Measurements from ENCODE around the gene THOC6.

THOC6 gene

DNA sequence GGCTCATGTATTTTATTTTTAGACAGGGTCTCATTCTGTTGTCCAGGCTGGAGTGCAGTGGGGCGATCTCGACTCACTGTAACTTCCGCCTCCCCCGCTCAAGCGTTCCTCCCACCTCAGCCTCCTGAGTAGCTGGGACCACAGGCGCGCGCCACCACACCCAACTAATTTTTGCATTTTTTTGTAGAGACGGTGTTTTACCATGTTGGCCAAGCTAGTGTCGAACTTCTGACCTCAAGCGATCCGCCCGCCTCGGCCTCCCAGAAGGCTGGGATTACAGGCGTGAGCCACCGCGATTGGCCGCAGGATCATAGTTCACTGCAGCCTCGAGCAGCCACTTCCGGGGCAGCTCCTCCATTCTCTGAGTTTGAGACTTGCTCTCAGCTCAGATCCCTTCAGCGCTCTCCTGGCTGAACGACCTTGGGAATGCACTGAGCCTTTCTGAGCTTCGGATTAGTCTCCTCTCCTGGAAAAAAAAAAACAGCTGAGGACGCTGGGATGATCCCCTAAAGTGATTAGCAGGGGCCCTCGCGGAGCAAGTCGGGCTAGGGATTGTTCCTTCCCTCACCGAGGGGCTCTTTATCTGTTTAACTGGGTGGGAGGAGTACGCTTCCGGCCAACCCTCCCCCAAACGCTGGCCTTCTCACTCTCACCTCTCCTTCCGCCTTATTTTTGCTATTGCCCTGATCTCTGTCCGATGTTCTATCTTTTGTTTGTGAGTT, 42.5 kb upstream of the THOC6 start:
- FAIRE-seq (no peak), DNase-seq (ENCODE audit: insufficient read length, low spot score) (no peak)
- no peak for TF ChIP-seq TAF1 (IDR thresholded peaks at IDR 0.05; ENCODE audit: low read depth, low read length)
- no peak for TF ChIP-seq SPI1 (IDR thresholded peaks at IDR 0.05; ENCODE audit: low read depth, low read length)
- no peak for TF ChIP-seq POU2F2 (IDR thresholded peaks at IDR 0.05; ENCODE audit: low read depth, low read length)
- no peak for TF ChIP-seq POLR2A (IDR thresholded peaks at IDR 0.05; ENCODE audit: low read depth, low read length)
- no peak for TF ChIP-seq POLR2AphosphoS5 (IDR thresholded peaks at IDR 0.05; ENCODE audit: low read depth, low read length)

DNA sequence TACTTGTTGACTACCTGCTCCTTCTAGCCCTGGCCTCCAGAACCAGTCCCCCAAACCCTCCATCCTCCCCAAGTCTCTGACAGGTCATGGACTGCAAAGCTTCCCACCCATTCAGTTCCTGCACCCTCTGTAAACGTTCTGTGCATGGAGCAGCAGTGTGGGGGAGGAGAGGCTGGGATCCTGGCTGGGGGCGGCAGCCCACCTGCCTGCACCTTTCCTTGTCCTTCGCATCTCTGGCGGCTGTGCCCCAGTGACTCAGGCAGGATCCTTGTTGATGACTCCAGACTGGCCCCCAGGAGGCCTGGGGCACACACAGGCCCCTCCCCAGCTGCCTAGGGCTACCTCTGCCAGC, 42.0 kb upstream of the THOC6 start:
- DNase-seq (ENCODE audit: insufficient read length, low spot score), result no peak
- FAIRE-seq, result no peak
- TF ChIP-seq POU2F2 (IDR thresholded peaks at IDR 0.05; ENCODE audit: low read depth, low read length) (no peak), PAX5 (IDR thresholded peaks at IDR 0.05; ENCODE audit: insufficient read depth, low read length, severe bottlenecking) (no peak), POLR2AphosphoS5 (IDR thresholded peaks at IDR 0.05; ENCODE audit: low read depth, low read length) (no peak), TAF1 (IDR thresholded peaks at IDR 0.05; ENCODE audit: low read depth, low read length) (no peak), POLR2A (IDR thresholded peaks at IDR 0.05; ENCODE audit: low read depth, low read length) (no peak), SPI1 (IDR thresholded peaks at IDR 0.05; ENCODE audit: low read depth, low read length) (no peak)

- no peak for DNase-seq (ENCODE audit: insufficient read length, low spot score)
Observed at GRCh38 chr16:2982402-2982801, 41.4 kb upstream of the THOC6 start.

GRCh38 chr16:2983706-2984136, 40.1 kb upstream of the THOC6 start:
- DNase-seq (ENCODE audit: insufficient read length, low spot score) (peak; percentile 92), FAIRE-seq (peak; percentile 40)

More at GRCh38 chr16:2982402-2982801, 41.4 kb upstream of the THOC6 start:
- FAIRE-seq, result no peak
- TF ChIP-seq POU2F2 (IDR thresholded peaks at IDR 0.05; ENCODE audit: low read depth, low read length), result no peak
- no peak for TF ChIP-seq POLR2AphosphoS5 (IDR thresholded peaks at IDR 0.05; ENCODE audit: low read depth, low read length)
- no peak for TF ChIP-seq SPI1 (IDR thresholded peaks at IDR 0.05; ENCODE audit: low read depth, low read length)
- TF ChIP-seq PAX5 (IDR thresholded peaks at IDR 0.05; ENCODE audit: insufficient read depth, low read length, severe bottlenecking), result no peak
- no peak for TF ChIP-seq TAF1 (IDR thresholded peaks at IDR 0.05; ENCODE audit: low read depth, low read length)
- TF ChIP-seq POLR2A (IDR thresholded peaks at IDR 0.05; ENCODE audit: low read depth, low read length), result no peak

DNA sequence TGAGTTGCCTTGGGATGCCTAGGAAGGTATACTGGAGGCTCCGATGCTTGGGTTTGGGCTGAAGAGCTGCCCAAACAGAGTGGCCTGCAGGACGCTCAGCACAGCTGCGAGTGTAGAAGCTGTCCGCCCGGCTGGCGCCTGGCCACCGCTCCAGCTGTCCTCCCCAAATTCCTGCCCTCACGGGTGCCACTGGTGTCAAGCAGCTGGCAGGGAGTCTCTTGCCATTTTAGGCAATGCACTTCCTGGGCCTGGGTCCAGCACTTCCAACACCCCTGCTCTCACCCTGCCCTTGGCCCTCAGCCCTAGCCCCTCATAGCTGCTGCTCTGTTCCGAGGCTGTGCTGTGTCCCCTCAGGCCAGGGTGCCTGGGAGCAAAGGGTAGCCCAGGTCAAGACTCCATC, 38.4 kb upstream of the THOC6 start:
- DNase-seq (ENCODE audit: insufficient read length, low spot score) (no peak), FAIRE-seq (no peak)
- no peak for TF ChIP-seq POLR2A (IDR thresholded peaks at IDR 0.05; ENCODE audit: low read depth, low read length)
- TF ChIP-seq POU2F2 (IDR thresholded peaks at IDR 0.05; ENCODE audit: low read depth, low read length), result no peak
- no peak for TF ChIP-seq PAX5 (IDR thresholded peaks at IDR 0.05; ENCODE audit: insufficient read depth, low read length, severe bottlenecking)
- no peak for TF ChIP-seq POLR2AphosphoS5 (IDR thresholded peaks at IDR 0.05; ENCODE audit: low read depth, low read length)
- no peak for TF ChIP-seq SPI1 (IDR thresholded peaks at IDR 0.05; ENCODE audit: low read depth, low read length)
- no peak for TF ChIP-seq TAF1 (IDR thresholded peaks at IDR 0.05; ENCODE audit: low read depth, low read length)

More at GRCh38 chr16:2983706-2984136, 40.1 kb upstream of the THOC6 start:
- no peak for TF ChIP-seq PAX5 (IDR thresholded peaks at IDR 0.05; ENCODE audit: insufficient read depth, low read length, severe bottlenecking)
- TF ChIP-seq TAF1 (IDR thresholded peaks at IDR 0.05; ENCODE audit: low read depth, low read length), result no peak
- no peak for TF ChIP-seq POLR2A (IDR thresholded peaks at IDR 0.05; ENCODE audit: low read depth, low read length)
- TF ChIP-seq POU2F2 (IDR thresholded peaks at IDR 0.05; ENCODE audit: low read depth, low read length), result no peak
- TF ChIP-seq SPI1 (IDR thresholded peaks at IDR 0.05; ENCODE audit: low read depth, low read length), result no peak
- no peak for TF ChIP-seq POLR2AphosphoS5 (IDR thresholded peaks at IDR 0.05; ENCODE audit: low read depth, low read length)

- no peak for DNase-seq (ENCODE audit: insufficient read length, low spot score)
- FAIRE-seq, result no peak
- TF ChIP-seq POU2F2 (IDR thresholded peaks at IDR 0.05; ENCODE audit: low read depth, low read length) (no peak), SPI1 (IDR thresholded peaks at IDR 0.05; ENCODE audit: low read depth, low read length) (no peak), TAF1 (IDR thresholded peaks at IDR 0.05; ENCODE audit: low read depth, low read length) (no peak), POLR2A (IDR thresholded peaks at IDR 0.05; ENCODE audit: low read depth, low read length) (no peak), POLR2AphosphoS5 (IDR thresholded peaks at IDR 0.05; ENCODE audit: low read depth, low read length) (no peak), PAX5 (IDR thresholded peaks at IDR 0.05; ENCODE audit: insufficient read depth, low read length, severe bottlenecking) (no peak)
Observed at GRCh38 chr16:2985893-2986355, 37.9 kb upstream of the THOC6 start.

- DNase-seq (ENCODE audit: insufficient read length, low spot score), result no peak
- FAIRE-seq, result no peak
- no peak for TF ChIP-seq SPI1 (IDR thresholded peaks at IDR 0.05; ENCODE audit: low read depth, low read length)
- TF ChIP-seq POLR2AphosphoS5 (IDR thresholded peaks at IDR 0.05; ENCODE audit: low read depth, low read length), result no peak
- no peak for TF ChIP-seq POLR2A (IDR thresholded peaks at IDR 0.05; ENCODE audit: low read depth, low read length)
Observed at GRCh38 chr16:2986623-2987188, 37.1 kb upstream of the THOC6 start.

DNA sequence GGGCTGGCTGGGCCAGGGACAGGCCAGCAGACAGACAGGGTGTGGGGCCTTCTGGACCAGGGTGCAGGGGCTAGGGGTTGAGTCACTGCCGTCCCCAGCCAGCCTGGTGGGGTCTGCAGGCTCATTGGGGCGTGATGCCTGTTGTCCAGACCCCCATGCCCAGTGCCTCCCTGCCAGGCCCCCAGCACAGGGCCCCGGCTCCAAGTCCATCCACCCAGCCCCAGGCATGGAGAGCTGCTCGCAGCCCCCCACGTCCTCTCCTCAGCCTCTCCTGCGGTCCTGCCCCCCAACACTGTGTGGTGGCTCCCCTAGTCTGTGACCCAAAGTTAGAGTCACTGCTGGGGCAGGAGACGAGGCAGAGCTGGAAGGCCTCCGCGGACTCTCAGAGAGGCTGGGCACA, 36.5 kb upstream of the THOC6 start:
- FAIRE-seq, result no peak
- no peak for DNase-seq (ENCODE audit: insufficient read length, low spot score)
- TF ChIP-seq PAX5 (IDR thresholded peaks at IDR 0.05; ENCODE audit: insufficient read depth, low read length, severe bottlenecking) (no peak), TAF1 (IDR thresholded peaks at IDR 0.05; ENCODE audit: low read depth, low read length) (no peak), POLR2A (IDR thresholded peaks at IDR 0.05; ENCODE audit: low read depth, low read length) (no peak), POU2F2 (IDR thresholded peaks at IDR 0.05; ENCODE audit: low read depth, low read length) (no peak), POLR2AphosphoS5 (IDR thresholded peaks at IDR 0.05; ENCODE audit: low read depth, low read length) (no peak), SPI1 (IDR thresholded peaks at IDR 0.05; ENCODE audit: low read depth, low read length) (no peak)

- DNase-seq (ENCODE audit: insufficient read length, low spot score), result no peak
- FAIRE-seq, result no peak
- no peak for TF ChIP-seq POU2F2 (IDR thresholded peaks at IDR 0.05; ENCODE audit: low read depth, low read length)
- no peak for TF ChIP-seq POLR2A (IDR thresholded peaks at IDR 0.05; ENCODE audit: low read depth, low read length)
- no peak for TF ChIP-seq SPI1 (IDR thresholded peaks at IDR 0.05; ENCODE audit: low read depth, low read length)
- TF ChIP-seq PAX5 (IDR thresholded peaks at IDR 0.05; ENCODE audit: insufficient read depth, low read length, severe bottlenecking), result no peak
- no peak for TF ChIP-seq POLR2AphosphoS5 (IDR thresholded peaks at IDR 0.05; ENCODE audit: low read depth, low read length)
- no peak for TF ChIP-seq TAF1 (IDR thresholded peaks at IDR 0.05; ENCODE audit: low read depth, low read length)
Observed at GRCh38 chr16:2987833-2988232, 36.0 kb upstream of the THOC6 start.

Measured in GM12891 (cell line).